Osteoblast (primary cell): ENCODE results near the gene SHISA9. TPM values are rescaled to one million over a fixed set of nuclear protein-coding genes. Genes with fewer than 3 reads are reported as not detected.

ENCODE experiments used
- DNase-seq: peaks from one replicate; pipeline ENCODE4 v3.0.0; 2011; ENCODE audit warnings: low spot score, mixed read lengths; ENCODE audit not compliant: insufficient read length; ENCODE audit errors: missing footprints
- H2AFZ ChIP-seq: 2 replicates; pipeline ENCODE4 v1.6.0; 2011; ENCODE audit warnings: mild to moderate bottlenecking, low read length
- H3K27ac ChIP-seq: 2 replicates; pipeline ENCODE4 v1.5.1; 2011; ENCODE audit warnings: mild to moderate bottlenecking, low read depth, low read length, moderate library complexity
- H3K27me3 ChIP-seq: 2 replicates; pipeline ENCODE4 v1.6.0; 2012; ENCODE audit warnings: mild to moderate bottlenecking, control low read depth, inconsistent platforms, low read length, moderate library complexity; ENCODE audit not compliant: insufficient read depth
- H3K36me3 ChIP-seq: 2 replicates; pipeline ENCODE4 v1.5.1; 2011; ENCODE audit warnings: mild to moderate bottlenecking, low read length, control low read depth, moderate library complexity; ENCODE audit not compliant: insufficient read depth
- H3K4me1 ChIP-seq: 2 replicates; pipeline ENCODE4 v1.5.1; 2011; ENCODE audit warnings: mild to moderate bottlenecking, low read length, control low read depth, moderate library complexity; ENCODE audit not compliant: insufficient read depth
- H3K4me2 ChIP-seq: 2 replicates; pipeline ENCODE4 v1.6.0; 2011; ENCODE audit warnings: mild to moderate bottlenecking, low read length; ENCODE audit not compliant: insufficient read depth
- H3K4me3 ChIP-seq: fragments of 200-600 bp; sonication (generic); 3 replicates; pipeline ENCODE4 v1.5.1; 2012; ENCODE audit warnings: mild to moderate bottlenecking, low read length, inconsistent platforms; ENCODE audit not compliant: insufficient read depth
- H3K79me2 ChIP-seq: 2 replicates; pipeline ENCODE4 v1.6.0; 2012; ENCODE audit warnings: mild to moderate bottlenecking, low read length, control low read depth, inconsistent platforms; ENCODE audit not compliant: insufficient read depth
- H3K9me3 ChIP-seq: 2 replicates; pipeline ENCODE4 v1.5.1; 2011; ENCODE audit warnings: low read depth, low read length, control low read depth
- H4K20me1 ChIP-seq: 2 replicates; pipeline ENCODE4 v1.6.0; 2012; ENCODE audit warnings: mild to moderate bottlenecking, low read length, control low read depth; ENCODE audit not compliant: insufficient read depth
- total RNA-seq: library from RNA; depleted of rRNA; stranded (reverse); fragments of >200 nt; gene quantifications from 2 replicates; pipeline ENCODE4 v1.2.3, GENCODE V29; 2012
- TF ChIP-seq, protein P1 (sequence below): IDR thresholded peaks from 2 replicates; pipeline ENCODE4 v1.5.1; 2011; ENCODE audit warnings: mild to moderate bottlenecking, low read depth, low read length, moderate library complexity; ENCODE audit errors: extremely low read depth

SHISA9 gene
- total RNA-seq, 1 donor = under 0.01 TPM

GRCh38 chr16:13229039-13229438 is 327.6 kb downstream of the SHISA9 start:
- no peaks in the 10 kb centered on the region for H3K79me2 ChIP-seq
- TF ChIP-seq, protein P1, sequence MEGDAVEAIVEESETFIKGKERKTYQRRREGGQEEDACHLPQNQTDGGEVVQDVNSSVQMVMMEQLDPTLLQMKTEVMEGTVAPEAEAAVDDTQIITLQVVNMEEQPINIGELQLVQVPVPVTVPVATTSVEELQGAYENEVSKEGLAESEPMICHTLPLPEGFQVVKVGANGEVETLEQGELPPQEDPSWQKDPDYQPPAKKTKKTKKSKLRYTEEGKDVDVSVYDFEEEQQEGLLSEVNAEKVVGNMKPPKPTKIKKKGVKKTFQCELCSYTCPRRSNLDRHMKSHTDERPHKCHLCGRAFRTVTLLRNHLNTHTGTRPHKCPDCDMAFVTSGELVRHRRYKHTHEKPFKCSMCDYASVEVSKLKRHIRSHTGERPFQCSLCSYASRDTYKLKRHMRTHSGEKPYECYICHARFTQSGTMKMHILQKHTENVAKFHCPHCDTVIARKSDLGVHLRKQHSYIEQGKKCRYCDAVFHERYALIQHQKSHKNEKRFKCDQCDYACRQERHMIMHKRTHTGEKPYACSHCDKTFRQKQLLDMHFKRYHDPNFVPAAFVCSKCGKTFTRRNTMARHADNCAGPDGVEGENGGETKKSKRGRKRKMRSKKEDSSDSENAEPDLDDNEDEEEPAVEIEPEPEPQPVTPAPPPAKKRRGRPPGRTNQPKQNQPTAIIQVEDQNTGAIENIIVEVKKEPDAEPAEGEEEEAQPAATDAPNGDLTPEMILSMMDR = no peak
- H3K4me3 ChIP-seq = no peak overlapping the region
- no peaks in the 10 kb centered on the region for H3K9me3 ChIP-seq
- no peaks in the 10 kb centered on the region for H3K4me1 ChIP-seq
- no peak overlapping the region for H3K4me2 ChIP-seq
- H3K36me3 ChIP-seq = no peaks in the 10 kb centered on the region
- no peak for DNase-seq
- no peaks in the 10 kb centered on the region for H4K20me1 ChIP-seq
- H3K27ac ChIP-seq = no peak overlapping the region
- H3K27me3 ChIP-seq = no peaks in the 10 kb centered on the region
- no peak overlapping the region for H2AFZ ChIP-seq

DNA sequence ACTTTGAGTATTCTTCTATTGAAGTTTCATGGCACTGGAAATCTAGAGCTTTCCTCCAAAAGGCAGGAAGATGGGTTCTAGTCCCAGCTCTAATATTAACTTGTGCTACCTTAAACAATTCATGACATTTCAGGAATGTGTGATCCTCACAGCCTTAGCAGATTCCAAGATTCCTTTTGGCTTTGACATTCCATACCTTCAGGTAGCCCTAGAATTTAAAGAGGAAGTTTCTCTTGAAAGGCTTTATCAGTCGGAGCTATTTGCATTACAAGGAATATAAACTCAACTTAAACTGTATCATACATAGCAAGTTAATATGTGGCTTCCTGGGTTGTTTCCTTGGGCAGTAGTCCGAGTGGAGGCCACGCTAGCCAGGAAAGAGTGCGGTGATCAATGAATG is 330.0 kb downstream of the SHISA9 start:
- no peaks in the 10 kb centered on the region for H3K79me2 ChIP-seq
- no peak overlapping the region for H2AFZ ChIP-seq
- H3K36me3 ChIP-seq = no peaks in the 10 kb centered on the region
- H3K27ac ChIP-seq = no peak overlapping the region
- no peak for DNase-seq
- TF ChIP-seq, protein P1 = no peak
- H3K4me1 ChIP-seq = no peaks in the 10 kb centered on the region
- H3K27me3 ChIP-seq = no peaks in the 10 kb centered on the region
- no peak overlapping the region for H3K4me2 ChIP-seq
- H3K4me3 ChIP-seq = no peak overlapping the region
- H4K20me1 ChIP-seq = no peaks in the 10 kb centered on the region
- no peaks in the 10 kb centered on the region for H3K9me3 ChIP-seq

GRCh38 chr16:13234999-13235398 is 333.6 kb downstream of the SHISA9 start:
- no peaks in the 10 kb centered on the region for H3K4me1 ChIP-seq
- no peaks in the 10 kb centered on the region for H4K20me1 ChIP-seq
- no peaks in the 10 kb centered on the region for H3K27me3 ChIP-seq
- H3K36me3 ChIP-seq = no peaks in the 10 kb centered on the region
- no peaks in the 10 kb centered on the region for H3K9me3 ChIP-seq
- no peak overlapping the region for H3K4me3 ChIP-seq
- DNase-seq = no peak
- TF ChIP-seq, protein P1 = no peak
- no peak overlapping the region for H3K4me2 ChIP-seq
- H3K79me2 ChIP-seq = no peaks in the 10 kb centered on the region
- no peak overlapping the region for H3K27ac ChIP-seq
- no peak overlapping the region for H2AFZ ChIP-seq

DNA sequence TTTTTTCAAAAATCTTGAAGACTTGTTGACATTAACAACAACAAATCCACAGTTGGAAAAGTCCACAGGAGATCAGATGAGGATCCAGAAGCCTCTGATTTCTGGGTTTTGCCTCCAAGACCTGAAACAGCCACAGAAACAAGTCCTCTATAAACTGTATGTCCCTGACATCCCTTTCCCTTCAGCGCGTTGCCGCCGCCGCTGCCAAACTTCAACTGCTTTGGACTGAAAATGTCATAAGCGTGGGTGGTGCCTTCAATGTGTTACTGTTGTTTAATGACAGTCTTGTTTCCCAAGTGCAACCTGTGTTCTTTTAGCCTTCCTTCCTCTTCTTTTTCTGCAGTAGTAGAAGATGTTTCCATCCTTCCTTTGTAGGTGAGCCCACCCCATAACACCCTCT is 334.9 kb downstream of the SHISA9 start:
- no peaks in the 10 kb centered on the region for H3K4me1 ChIP-seq
- H3K36me3 ChIP-seq = no peaks in the 10 kb centered on the region
- H3K4me2 ChIP-seq = no peak overlapping the region
- H3K4me3 ChIP-seq = no peak overlapping the region
- H3K79me2 ChIP-seq = no peaks in the 10 kb centered on the region
- no peaks in the 10 kb centered on the region for H3K9me3 ChIP-seq
- TF ChIP-seq, protein P1 = no peak
- H3K27ac ChIP-seq = no peak overlapping the region
- H4K20me1 ChIP-seq = no peaks in the 10 kb centered on the region
- H3K27me3 ChIP-seq = no peaks in the 10 kb centered on the region
- H2AFZ ChIP-seq = no peak overlapping the region
- no peak for DNase-seq
